ENCODE data around the gene CTF1.
A peak's percentile ranks its signal among the peaks of the same experiment; 100 is the strongest.

CTF1 gene

GRCh38 chr16:30910427-30911029, 14.1 kb downstream of the CTF1 start:
- no peak for DNase-seq

DNA sequence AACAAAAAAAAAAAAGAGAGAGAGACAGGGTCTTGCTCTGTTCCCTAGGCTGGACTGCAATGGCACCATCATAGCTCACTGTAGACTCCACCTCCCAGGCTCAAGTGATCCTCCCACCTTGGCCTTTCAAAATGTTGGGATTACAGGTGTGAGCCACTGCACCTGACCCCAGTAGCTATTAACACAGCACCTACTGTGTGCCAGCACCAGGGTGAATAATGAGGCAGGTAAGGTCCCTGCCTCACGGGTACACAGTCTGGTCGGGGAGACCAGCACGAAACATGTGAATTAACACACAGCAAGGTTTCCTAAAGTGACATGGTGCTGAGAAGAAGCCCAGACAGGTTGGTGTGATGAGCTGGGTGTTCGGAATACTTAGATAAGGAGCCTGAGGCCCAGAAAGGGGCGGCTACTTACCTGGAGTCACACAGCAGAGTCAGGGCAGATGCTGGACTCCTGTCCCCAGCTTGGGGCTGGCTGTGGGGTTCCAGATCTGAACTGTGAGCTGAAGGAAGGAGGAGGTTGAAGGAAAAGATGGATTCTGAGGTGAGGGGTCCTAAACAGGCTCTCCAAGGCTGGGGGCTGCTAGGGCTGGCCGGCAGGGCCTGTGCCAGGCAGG, 16.5 kb downstream of the CTF1 start:
- no peak for DNase-seq

- no peak for DNase-seq
Measured at GRCh38 chr16:30914830-30915229, 18.4 kb downstream of the CTF1 start.

DNA sequence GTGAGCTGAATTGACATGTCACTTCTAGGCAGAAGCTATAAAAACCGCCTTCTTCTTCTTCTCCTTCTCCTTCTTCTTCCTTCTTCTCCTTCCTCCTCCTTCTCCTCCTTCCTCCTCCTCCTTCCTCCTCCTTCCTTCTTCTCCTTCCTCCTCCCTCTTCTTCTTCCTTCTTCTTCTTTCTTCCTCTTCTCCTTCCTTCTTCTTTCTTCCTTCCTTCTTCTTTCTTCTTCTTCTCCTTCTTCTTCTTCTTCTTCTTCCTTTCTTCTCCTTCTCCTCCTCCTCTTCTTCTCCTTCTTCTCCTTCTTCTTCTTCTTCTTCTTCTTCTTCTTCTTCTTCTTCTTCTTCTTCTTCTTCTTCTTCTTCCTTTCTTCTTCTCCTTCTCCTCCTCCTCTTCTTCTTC, 22.2 kb downstream of the CTF1 start:
- no peak for DNase-seq

DNA sequence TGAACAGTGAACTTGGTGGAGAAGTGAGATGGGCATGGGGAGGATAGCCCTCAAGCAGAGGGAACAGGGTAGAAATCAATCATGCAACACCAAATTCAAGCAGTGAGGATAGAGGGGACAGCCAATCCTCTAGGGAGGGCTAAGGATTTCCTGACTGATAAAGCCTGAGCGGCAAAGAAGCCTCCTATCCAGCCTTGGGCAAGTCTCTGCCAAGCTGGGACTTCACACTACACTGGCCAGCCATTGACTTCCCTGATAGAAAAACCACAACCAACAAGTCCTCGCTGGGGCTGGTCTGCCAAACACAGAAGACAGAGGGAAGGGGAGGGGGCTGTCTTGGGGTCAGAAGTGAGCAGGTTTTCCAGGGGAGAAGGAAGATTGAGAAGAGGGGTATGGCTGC, 24.5 kb downstream of the CTF1 start:
- DNase-seq: no peak

- DNase-seq: no peak
Measured at GRCh38 chr16:30921459-30921747, 25.0 kb downstream of the CTF1 start.

DNA sequence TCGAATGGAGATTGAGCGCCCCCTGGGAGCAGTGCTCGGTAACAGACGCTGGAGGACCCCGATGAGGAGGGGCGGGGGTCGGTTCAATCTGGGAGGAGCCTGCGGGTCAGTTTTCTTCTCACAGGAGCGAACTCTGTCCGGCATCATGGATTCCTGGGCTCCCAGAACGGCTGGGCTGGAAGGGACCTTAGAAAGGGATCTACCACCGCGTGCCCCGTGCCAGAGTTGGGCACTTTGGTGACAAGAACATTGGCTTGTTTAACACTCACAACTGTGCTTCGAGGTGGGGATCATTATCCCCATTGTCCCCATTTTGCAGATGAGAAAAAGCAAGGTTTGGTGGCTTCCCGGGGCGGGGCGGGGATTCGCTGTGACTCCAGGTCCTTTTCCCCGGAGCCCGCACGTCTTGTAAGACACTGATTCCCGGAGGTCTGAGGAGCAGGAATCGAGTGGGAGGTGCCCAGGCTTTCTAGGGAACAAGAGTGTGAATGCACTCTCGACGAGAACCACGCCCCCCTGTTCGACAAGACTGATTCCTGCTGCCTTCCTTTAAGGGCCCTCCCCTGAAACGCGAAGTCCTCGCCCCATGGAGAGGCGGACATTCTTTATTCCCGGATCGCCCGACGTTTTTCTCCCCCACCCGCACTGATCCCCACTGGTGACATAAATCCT, 25.5 kb downstream of the CTF1 start:
- DNase-seq: peak; percentile 31 to 94

- peak; percentile 98 to 99 for DNase-seq
Measured at GRCh38 chr16:30922420-30922959, 26.1 kb downstream of the CTF1 start.

DNA sequence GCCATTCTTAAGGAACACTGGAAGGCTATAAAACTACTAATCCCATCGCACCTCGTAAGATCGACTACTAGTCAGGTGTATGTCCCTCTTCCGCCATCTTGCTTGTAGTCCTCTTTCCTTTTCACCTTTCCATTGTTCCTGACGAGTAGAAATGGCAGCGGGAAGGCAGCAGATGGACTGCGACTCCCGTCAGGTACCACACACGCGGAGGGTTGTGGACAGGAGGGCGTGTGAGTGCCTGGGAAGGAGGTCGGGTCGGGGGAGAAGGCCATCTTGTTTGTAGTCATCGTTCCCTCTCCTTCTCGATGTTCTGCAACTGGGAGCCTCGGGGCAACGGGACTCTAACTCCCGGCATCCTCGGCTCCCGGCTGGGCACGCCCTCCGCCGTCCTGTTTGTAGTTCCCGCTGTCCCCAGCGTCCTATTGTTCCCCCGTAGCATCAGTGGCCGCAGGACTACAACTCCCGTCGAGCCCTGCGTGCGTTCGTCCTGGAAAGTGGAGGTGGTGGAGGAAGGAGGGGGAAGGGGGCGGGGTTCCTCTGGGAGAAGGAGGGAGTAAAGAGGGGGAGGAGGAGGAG, 26.6 kb downstream of the CTF1 start:
- DNase-seq: peak; percentile 97 to 98

DNA sequence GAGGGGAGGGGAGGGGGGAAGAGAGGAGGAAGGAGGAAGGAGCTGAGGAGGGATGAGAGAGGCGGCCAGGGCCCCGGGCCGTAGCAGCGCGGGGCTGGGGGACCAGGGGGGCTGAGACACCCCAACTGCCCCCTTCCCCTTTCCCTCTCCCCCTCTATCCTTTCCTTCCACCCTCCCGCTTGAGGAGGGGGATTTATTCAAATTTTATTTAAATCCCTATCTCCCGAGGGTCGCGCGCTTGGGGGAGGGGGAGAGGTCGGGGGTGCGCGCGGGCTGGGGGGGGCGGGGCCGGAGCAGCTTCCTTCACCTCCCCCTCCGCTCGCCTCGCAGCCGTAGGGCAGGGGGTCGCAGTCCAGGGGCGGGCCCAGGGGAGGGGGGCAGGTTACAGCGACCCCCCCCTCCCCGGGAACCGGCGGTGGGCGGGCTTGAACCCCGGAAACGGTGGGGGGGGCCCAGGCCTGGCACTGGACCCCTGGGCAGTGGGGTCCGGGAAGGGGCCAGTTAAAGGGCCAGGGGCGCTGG, 27.2 kb downstream of the CTF1 start, which contains the start of gene FBXL19:
TSS of gene FBXL19 (plus strand) at position 19 of the 522 bp plus-strand sequence. CDS start 2,183 bp downstream, outside the sequence.
- DNase-seq: no peak

DNA sequence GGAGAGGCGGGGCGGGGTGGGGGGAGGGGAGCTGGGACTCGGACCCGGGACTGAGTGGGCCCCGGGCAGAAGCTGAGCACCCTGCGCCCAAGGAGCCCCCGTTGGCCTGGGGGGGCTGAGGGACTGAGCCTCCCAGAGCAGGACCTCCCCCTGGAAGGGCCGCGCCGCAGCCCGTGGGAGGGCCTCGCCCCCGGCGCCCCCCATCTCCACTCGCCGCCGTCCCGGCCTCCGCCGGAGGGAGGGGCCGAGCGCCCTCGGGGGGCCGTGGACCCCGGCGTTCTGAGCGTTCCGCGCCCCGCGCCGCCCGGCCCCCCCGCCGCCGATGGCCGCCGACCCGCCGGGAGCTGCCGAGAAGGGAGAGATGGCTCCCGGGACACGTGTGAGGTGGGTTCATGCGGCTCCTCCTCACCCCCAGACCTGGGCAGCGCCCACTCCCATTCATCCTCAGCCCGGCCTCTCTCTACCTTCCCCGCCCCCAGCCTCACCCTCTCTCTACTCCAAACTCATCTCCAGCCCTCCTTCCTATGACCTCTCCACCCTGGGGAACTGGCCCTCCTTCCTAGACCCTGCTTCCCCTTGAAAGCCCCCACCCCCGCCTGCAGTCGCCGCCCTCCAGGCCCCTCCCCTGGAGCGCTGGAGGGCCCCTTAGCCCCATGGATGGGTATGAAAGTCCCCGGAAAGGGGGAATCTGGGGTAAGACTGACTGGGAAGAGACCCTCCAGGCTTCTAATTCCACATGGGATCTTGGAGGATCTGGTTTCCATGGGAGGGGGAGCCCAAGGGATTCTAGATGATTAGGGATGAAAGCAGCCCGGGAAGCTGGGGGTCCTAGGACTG, 27.9 kb downstream of the CTF1 start:
- no peak for DNase-seq

DNA sequence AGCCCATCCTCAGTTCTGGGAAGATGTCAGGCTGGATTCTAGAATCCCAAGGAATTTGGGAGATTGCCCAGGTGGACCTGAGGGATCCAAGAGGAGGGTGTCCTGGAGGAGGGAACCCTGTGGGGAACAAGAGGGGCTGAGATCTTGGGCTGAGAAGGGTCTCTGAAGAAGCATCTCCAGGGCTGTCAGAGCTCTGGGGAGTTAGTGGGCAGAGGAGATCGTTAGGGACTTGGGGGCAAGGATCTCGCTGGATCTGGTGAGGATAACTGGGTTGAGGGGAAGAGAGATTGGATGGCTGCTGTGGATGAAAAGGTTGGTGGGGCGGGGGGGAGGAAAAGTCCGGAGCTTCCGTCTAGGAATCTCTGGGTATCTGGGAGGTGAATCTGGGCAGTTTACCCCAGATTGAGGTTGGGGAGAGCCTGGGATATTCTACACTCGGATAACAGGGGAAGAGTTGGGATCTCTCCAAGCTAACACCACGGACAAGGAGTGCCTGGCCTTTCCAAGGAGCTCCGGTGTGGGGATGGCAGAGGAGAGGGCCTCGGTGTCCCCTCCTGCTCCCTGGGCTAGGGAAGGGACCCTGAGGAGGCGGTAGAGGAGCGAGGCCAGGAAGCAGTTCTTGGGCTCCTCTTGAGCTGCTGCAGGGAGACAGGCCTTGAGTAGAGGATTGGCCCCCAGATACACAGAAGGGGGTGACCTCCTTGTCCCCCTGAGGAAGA, 28.7 kb downstream of the CTF1 start:
- no peak for DNase-seq

GRCh38 chr16:30925632-30925987, 29.2 kb downstream of the CTF1 start:
- DNase-seq: no peak

- no peak for DNase-seq
Measured at GRCh38 chr16:30925995-30926811, 29.8 kb downstream of the CTF1 start.

DNA sequence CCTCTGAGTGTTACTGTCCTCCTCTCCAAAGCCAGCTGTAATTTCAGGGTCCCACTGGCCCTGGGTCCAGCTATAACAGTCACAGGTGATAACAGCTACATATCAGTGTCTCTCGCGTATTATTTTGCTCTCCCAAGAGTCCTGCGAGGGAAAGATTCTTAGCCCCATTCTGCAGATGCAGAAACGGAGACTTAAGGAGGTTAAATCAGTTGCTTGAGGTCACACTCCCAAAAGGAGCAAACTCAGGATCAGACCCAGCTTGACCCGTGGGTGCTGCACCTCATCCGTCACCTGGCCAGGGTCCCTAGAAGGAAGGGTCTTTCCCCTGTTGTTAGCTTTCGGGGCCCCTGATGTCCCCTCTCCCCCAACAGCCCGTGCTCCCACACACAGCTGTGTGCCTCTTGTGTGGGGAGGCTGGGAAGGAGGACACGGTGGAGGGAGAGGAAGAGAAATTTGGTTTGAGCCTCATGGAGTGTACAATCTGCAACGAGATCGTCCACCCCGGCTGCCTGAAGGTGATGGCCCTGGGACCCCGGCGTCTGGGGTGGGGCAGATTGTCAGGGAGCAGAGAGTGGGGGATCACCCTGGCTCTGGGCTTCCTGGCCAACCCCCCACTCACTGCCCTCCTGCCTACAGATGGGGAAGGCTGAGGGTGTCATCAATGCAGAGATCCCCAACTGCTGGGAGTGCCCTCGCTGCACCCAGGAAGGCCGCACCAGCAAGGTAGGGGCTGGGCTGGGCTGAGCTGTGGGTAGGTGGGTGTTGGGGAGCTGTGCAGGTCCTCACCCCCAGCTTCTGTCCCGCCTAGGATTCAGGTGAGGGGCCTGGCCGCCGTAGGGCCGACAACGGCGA, 30.7 kb downstream of the CTF1 start:
- DNase-seq: no peak

GRCh38 chr16:30927789-30928378, 31.5 kb downstream of the CTF1 start:
- DNase-seq: peak in 1 of 2 experiments; percentile 75

DNA sequence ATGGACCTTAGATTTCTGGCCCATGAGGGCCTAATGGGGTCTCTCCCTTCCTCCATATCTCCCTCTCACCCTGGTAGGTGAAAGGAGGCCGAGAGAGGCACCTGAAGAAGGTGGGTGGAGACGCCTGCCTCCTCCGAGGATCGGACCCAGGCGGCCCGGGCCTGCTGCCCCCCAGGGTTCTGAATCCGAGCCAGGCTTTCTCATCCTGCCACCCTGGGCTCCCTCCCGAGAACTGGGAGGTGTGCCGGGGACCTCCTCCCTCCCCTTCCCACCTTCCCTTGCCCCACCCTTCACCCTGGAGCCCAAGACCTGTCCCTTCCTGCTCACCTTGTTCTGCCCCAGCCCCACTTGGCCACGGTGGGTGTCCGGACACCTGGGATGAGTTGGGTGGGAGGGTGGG, 32.0 kb downstream of the CTF1 start:
- no peak for DNase-seq

- no peak for DNase-seq
Measured at GRCh38 chr16:30929167-30929566, 32.8 kb downstream of the CTF1 start.

DNA sequence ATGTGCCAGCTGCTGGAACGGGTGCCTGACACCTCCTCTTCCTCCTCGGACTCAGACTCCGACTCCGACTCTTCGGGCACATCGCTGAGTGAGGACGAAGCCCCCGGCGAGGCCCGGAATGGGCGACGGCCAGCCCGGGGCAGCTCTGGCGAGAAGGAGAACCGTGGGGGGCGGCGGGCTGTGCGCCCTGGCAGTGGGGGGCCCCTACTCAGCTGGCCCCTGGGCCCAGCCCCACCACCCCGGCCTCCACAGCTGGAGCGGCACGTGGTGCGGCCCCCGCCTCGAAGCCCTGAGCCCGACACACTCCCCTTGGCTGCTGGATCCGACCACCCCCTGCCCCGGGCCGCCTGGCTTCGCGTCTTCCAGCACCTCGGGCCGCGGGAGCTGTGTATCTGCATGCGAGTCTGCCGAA, 33.8 kb downstream of the CTF1 start:
- no peak for DNase-seq

All from SW 1271 (cell line).